Measurements from ENCODE around the gene CNIH1.

DNA sequence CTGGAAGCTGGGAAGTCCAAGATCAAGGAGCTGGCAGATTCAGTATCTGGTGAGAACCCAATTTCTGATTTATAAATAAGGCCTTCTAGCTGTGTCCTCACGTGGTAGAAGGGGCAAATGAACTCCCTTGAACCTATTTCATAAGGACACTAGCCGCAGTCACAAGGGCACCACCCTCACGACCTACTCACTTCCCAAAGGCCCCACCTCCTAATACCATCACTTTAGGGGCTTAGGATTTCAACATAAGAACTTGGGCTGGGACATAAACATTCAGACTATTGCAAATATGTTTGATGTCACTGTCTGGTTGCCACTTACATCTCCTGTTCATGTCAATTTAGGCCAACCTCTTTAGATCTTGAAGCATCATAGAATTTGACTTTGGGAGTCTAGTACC lies 10.8 kb upstream of the CNIH1 start:
- TF ChIP-seq EZH2 (IDR thresholded peaks at IDR 0.05) (no peak), POLR2AphosphoS5 (IDR thresholded peaks at IDR 0.05; ENCODE audit: borderline replicate concordance, low read depth, low read length) (no peak), FOXP2 (optimal IDR thresholded peaks at IDR 0.05; ENCODE audit: control extremely low read depth, extremely low read length, insufficient read depth) (no peak)
